Vagina (tissue), 2 donors: ENCODE data around the gene TRIO. TPM values are rescaled to one million over a fixed set of nuclear protein-coding genes. Genes with fewer than 3 reads are reported as not detected.

ENCODE experiments used
- DNase-seq, 2 donors: peaks; one replicate each; pipeline ENCODE4 v3.0.0-alpha.2; 2017; ENCODE audit errors: extremely low spot score in 2 of 2
- H3K27ac ChIP-seq: fragments of 200-600 bp; sonication (generic); one replicate; pipeline ENCODE4 v1.5.1; 2019
- H3K27me3 ChIP-seq: fragments of 200-600 bp; sonication (generic); one replicate; pipeline ENCODE4 v1.5.1; 2019
- H3K36me3 ChIP-seq, 2 donors: fragments of 200-600 bp; sonication (generic); one replicate each; pipeline ENCODE4 v1.5.1; 2017 to 2019
- H3K4me1 ChIP-seq: fragments of 200-600 bp; sonication (generic); one replicate; pipeline ENCODE4 v1.5.1; 2019
- H3K4me3 ChIP-seq, 2 donors: fragments of 200-600 bp; sonication (generic); 1 replicate in 1 of 2; 2 replicates in 1 of 2; pipeline ENCODE4 v1.5.1; 2016 to 2019
- H3K9me3 ChIP-seq: fragments of 200-600 bp; sonication (generic); one replicate; pipeline ENCODE4 v1.5.1; 2019
- CTCF ChIP-seq, 3 experiments: fragments of 450-650 bp in 2 of 3; fragments of 200-600 bp in 1 of 3; sonication (generic) in 1 of 3; IDR thresholded peaks; one replicate each; pipeline ENCODE4 v1.5.1; 2017 to 2019; ENCODE audit warnings: antibody characterized with exemption in 3 of 3, mild to moderate bottlenecking in 2 of 3, moderate library complexity in 2 of 3
- POLR2A ChIP-seq, 2 donors: fragments of 450-650 bp; IDR thresholded peaks; one replicate each; pipeline ENCODE4 v1.6.1; 2017; ENCODE audit warnings: antibody characterized with exemption in 2 of 2, mild to moderate bottlenecking in 2 of 2, moderate library complexity in 2 of 2
- POLR2AphosphoS5 ChIP-seq, 2 donors: sonication (generic); formaldehyde crosslinking; IDR thresholded peaks; one replicate each; pipeline ENCODE4 v1.9.0; 2017; ENCODE audit warnings: antibody characterized with exemption in 2 of 2, mild to moderate bottlenecking in 2 of 2, low read depth in 1 of 2; ENCODE audit not compliant: insufficient read depth in 1 of 2
- intact Hi-C: fragments of 100-400 bp; cut with DNase I; formaldehyde crosslinking; loops from one replicate; pipeline ENCODE4 v1.15.1; 2023
- total RNA-seq: library from RNA; depleted of rRNA; stranded (reverse); fragments of >200 nt; gene quantifications from one replicate; pipeline ENCODE4 v1.2.3, GENCODE V29; 2016

The TRIO gene
- total RNA-seq, 1 donor from 2014 or later, result 142 TPM

DNA sequence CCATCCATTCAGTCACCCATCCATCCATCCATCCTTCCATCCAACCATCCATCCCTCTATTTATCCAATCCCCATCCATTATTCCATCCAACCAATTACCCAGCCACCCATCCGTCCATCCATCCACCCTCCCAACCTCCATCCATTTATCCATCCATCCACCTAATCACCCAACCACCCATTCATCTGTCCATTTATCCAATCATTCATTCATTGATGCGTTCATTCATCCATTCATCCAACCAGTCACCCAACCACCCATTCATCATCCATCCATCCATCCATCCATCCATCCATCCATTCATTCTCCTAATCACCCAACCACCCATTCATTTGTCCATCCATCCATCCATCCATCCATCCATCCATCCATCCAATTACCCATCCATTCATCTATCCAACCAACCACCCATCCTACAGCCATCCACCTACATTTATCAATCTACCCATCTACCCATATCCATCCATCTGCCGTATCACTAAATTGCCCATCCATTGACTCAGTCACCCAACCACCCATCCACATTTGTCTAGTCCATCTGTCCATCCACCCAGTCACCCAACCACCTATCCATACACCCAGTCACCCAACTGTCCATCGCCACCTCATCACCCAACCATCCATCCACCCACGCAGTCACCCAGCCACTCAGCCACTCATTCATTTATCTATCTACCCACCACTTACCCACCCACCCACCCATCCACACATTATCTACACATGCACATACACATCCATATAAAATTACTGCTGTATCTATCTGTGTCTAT lies 165.4 kb downstream of the TRIO start:
- no peaks in the 10 kb centered on the region for H3K9me3 ChIP-seq
- no peaks in the 10 kb centered on the region for H3K27me3 ChIP-seq
- H3K36me3 ChIP-seq, result peaks cover 0 to 34% of the 10 kb centered on the region in 2 donors
- DNase-seq, result no peak
- H3K4me1 ChIP-seq, result peaks cover 2% of the 10 kb centered on the region
- no peak for TF ChIP-seq POLR2AphosphoS5 (IDR thresholded peaks at IDR 0.05; ENCODE audit: insufficient read depth in 1 of 2, low read depth in 1 of 2)
- TF ChIP-seq CTCF (IDR thresholded peaks at IDR 0.05), result no peak
- TF ChIP-seq POLR2A (IDR thresholded peaks at IDR 0.05), result no peak
- no peak overlapping the region for H3K27ac ChIP-seq
- intact Hi-C loops, result no loop called here
- H3K4me3 ChIP-seq, result no peak overlapping the region

- Histone ChIP-seq H3K4me1 (peaks cover 8% of the 10 kb centered on the region), H3K27me3 (no peaks in the 10 kb centered on the region), H3K27ac (no peak overlapping the region), H3K36me3 (peaks cover 0 to 34% of the 10 kb centered on the region in 2 donors), H3K9me3 (no peaks in the 10 kb centered on the region), H3K4me3 (no peak overlapping the region)
- DNase-seq, result no peak
- TF ChIP-seq CTCF (IDR thresholded peaks at IDR 0.05) (no peak), POLR2AphosphoS5 (IDR thresholded peaks at IDR 0.05; ENCODE audit: insufficient read depth in 1 of 2, low read depth in 1 of 2) (no peak), POLR2A (IDR thresholded peaks at IDR 0.05) (no peak)
- intact Hi-C loops, result no loop called here
Measured at GRCh38 chr5:14309199-14309598, 166.1 kb downstream of the TRIO start.

- H3K9me3 ChIP-seq, result no peaks in the 10 kb centered on the region
- no peak overlapping the region for H3K27ac ChIP-seq
- intact Hi-C loops, result no loop called here
- no peak for TF ChIP-seq POLR2AphosphoS5 (IDR thresholded peaks at IDR 0.05; ENCODE audit: insufficient read depth in 1 of 2, low read depth in 1 of 2)
- no peak for TF ChIP-seq POLR2A (IDR thresholded peaks at IDR 0.05)
- TF ChIP-seq CTCF (IDR thresholded peaks at IDR 0.05), result no peak
- H3K4me1 ChIP-seq, result peaks cover 13% of the 10 kb centered on the region
- no peaks in the 10 kb centered on the region for H3K27me3 ChIP-seq
- DNase-seq, result no peak
- no peak overlapping the region for H3K4me3 ChIP-seq
- H3K36me3 ChIP-seq, result peaks cover 0 to 30% of the 10 kb centered on the region in 2 donors
Measured at GRCh38 chr5:14309878-14310531, 166.9 kb downstream of the TRIO start.

GRCh38 chr5:14310901-14311300 lies 167.8 kb downstream of the TRIO start:
- Histone ChIP-seq H3K9me3 (no peaks in the 10 kb centered on the region), H3K27ac (no peak overlapping the region), H3K27me3 (no peaks in the 10 kb centered on the region), H3K4me1 (peaks cover 13% of the 10 kb centered on the region), H3K36me3 (peaks cover 0 to 23% of the 10 kb centered on the region in 2 donors), H3K4me3 (no peak overlapping the region)
- TF ChIP-seq POLR2AphosphoS5 (IDR thresholded peaks at IDR 0.05; ENCODE audit: insufficient read depth in 1 of 2, low read depth in 1 of 2), result no peak
- no peak for TF ChIP-seq POLR2A (IDR thresholded peaks at IDR 0.05)
- TF ChIP-seq CTCF (IDR thresholded peaks at IDR 0.05), result no peak
- no peak for DNase-seq
- intact Hi-C loops, result no loop called here
